B cell (primary cell): ENCODE results near the gene RASA2. TPM values are rescaled to one million over a fixed set of nuclear protein-coding genes. Genes with fewer than 3 reads are reported as not detected.

Experiments
- ATAC-seq: fragments of 200-7000 bp; cut with Tn5 transposase; one replicate; pipeline ENCODE4 v1.10.0; 2021; ENCODE audit warnings: low read depth, mild to moderate bottlenecking, moderate number of reproducible peaks, moderate library complexity
- CTCF ChIA-PET: fragments of 350-600 bp; sonication (Branson Sonifier 250); formaldehyde crosslinking; loops from one replicate; lab custom pipeline; 2021; ENCODE audit warnings: antibody characterized with exemption, inconsistent platforms; lab: Charles Lee
- POLR2A ChIA-PET: fragments of 350-600 bp; sonication (Branson Sonifier 250); formaldehyde crosslinking; loops from one replicate; lab custom pipeline; 2021; ENCODE audit warnings: antibody characterized with exemption; lab: Charles Lee
- DNase-seq: peaks from one replicate; pipeline ENCODE4 v3.0.0; 2013
- H2AFZ ChIP-seq: 2 replicates; pipeline ENCODE4 v1.6.1; 2012; ENCODE audit warnings: mild to moderate bottlenecking, low read depth, low read length; ENCODE audit not compliant: insufficient read depth, poor library complexity, severe bottlenecking
- H3K27ac ChIP-seq, 2 donors: 1 replicate in 1 of 2; 2 replicates in 1 of 2; pipeline ENCODE4 v1.5.1; 2012 to 2013; ENCODE audit warnings: low read length in 2 of 2, mild to moderate bottlenecking in 2 of 2, moderate library complexity in 1 of 2
- H3K27me3 ChIP-seq, 4 experiments: fragments of 200-600 bp in 1 of 4; sonication (generic) in 1 of 4; replicated peaks in 1 of 4; 1 replicate in 2 of 4; 2 replicates in 2 of 4; pipeline versions ENCODE4 v1.6.1 to v1.7.0; 2013 to 2016; ENCODE audit warnings: low read length in 3 of 4, mild to moderate bottlenecking in 2 of 4, mixed read lengths in 1 of 4, moderate library complexity in 1 of 4; ENCODE audit not compliant: insufficient read depth in 4 of 4, control insufficient read depth in 3 of 4; ENCODE audit errors: control extremely low read depth in 1 of 4
- H3K36me3 ChIP-seq, 2 experiments: replicated peaks in 1 of 2; 1 replicate in 1 of 2; 2 replicates in 1 of 2; pipeline versions ENCODE4 v1.6.1 to v1.7.1; 2013; ENCODE audit warnings: low read length in 1 of 2; ENCODE audit not compliant: insufficient read depth in 2 of 2, control insufficient read depth in 1 of 2; ENCODE audit errors: control extremely low read depth in 1 of 2, extremely low read depth in 1 of 2
- H3K4me1 ChIP-seq, 2 donors: fragments of 200-600 bp in 1 of 2; sonication (generic) in 1 of 2; 1 replicate in 1 of 2; 2 replicates in 1 of 2; pipeline versions ENCODE4 v1.5.1 to v1.6.1; 2013 to 2017; ENCODE audit warnings: low read length in 2 of 2; ENCODE audit not compliant: control insufficient read depth in 2 of 2, insufficient read depth in 2 of 2
- H3K4me2 ChIP-seq: replicated peaks from 2 replicates; pipeline ENCODE3; 2012; ENCODE audit warnings: mild to moderate bottlenecking, low read depth, low read length; ENCODE audit not compliant: poor library complexity, severe bottlenecking
- H3K4me3 ChIP-seq, 5 experiments: fragments of 200-600 bp in 1 of 5; sonication (generic) in 1 of 5; 1 replicate in 3 of 5; 2 replicates in 2 of 5; pipeline versions ENCODE4 v1.5.1 to v1.7.0; 2011 to 2016; ENCODE audit warnings: low read length in 4 of 5, mild to moderate bottlenecking in 4 of 5, low read depth in 2 of 5, control low read depth in 1 of 5, moderate library complexity in 1 of 5; ENCODE audit not compliant: insufficient read depth in 1 of 5; ENCODE audit errors: control extremely low read depth in 1 of 5, extremely low read depth in 1 of 5
- H3K79me2 ChIP-seq: fragments of 200-600 bp; sonication (generic); one replicate; pipeline ENCODE4 v1.6.0; 2016; ENCODE audit warnings: low read length; ENCODE audit not compliant: control insufficient read depth, insufficient read depth
- H3K9ac ChIP-seq: fragments of 200-600 bp; sonication (generic); 2 replicates; pipeline ENCODE4 v1.6.1; 2017; ENCODE audit warnings: mild to moderate bottlenecking, low read length, moderate library complexity
- H3K9me3 ChIP-seq, 3 donors: one replicate each; pipeline versions ENCODE4 v1.6.1 to v1.7.1; 2013; ENCODE audit warnings: low read length in 2 of 3; ENCODE audit not compliant: control insufficient read depth in 2 of 3, insufficient read depth in 1 of 3; ENCODE audit errors: control extremely low read depth in 1 of 3
- H4K20me1 ChIP-seq: 2 replicates; pipeline ENCODE4 v1.6.0; 2012; ENCODE audit warnings: mild to moderate bottlenecking, low read length; ENCODE audit not compliant: insufficient read depth, control insufficient read depth, poor library complexity, severe bottlenecking
- H3K27ac Mint-ChIP-seq: one replicate; pipeline ENCODE4 v1.8.0; 2021; ENCODE audit warnings: mixed read lengths
- H3K27me3 Mint-ChIP-seq: one replicate; pipeline ENCODE4 v1.8.0; 2021; ENCODE audit warnings: mixed read lengths
- H3K4me1 Mint-ChIP-seq: one replicate; pipeline ENCODE4 v1.8.0; 2021; ENCODE audit warnings: mixed read lengths
- H3K4me3 Mint-ChIP-seq: one replicate; pipeline ENCODE4 v1.8.0; 2021; ENCODE audit warnings: mixed read lengths
- H3K9me3 Mint-ChIP-seq: one replicate; pipeline ENCODE4 v1.8.0; 2022; ENCODE audit warnings: mixed read lengths; ENCODE audit not compliant: insufficient read depth
- EZH2 ChIP-seq: IDR thresholded peaks from 2 replicates; pipeline ENCODE4 v1.6.1; 2012; ENCODE audit warnings: borderline replicate concordance, low read depth, mild to moderate bottlenecking, moderate library complexity, low read length; ENCODE audit not compliant: insufficient read depth, poor library complexity, severe bottlenecking
- WGBS: methylation state at CpG from one replicate; pipeline ENCODE4 v1.1.5; 2013; ENCODE audit warnings: missing lambda C conversion rate; ENCODE audit not compliant: insufficient coverage; 5-methylcytosine and 5-hydroxymethylcytosine counted together
- intact Hi-C: fragments of 100-400 bp; cut with micrococcal nuclease; formaldehyde crosslinking; loops from one replicate; pipeline ENCODE4 v1.10.0; 2022
- polyA plus RNA-seq: library from polyadenylated mRNA; depleted of rRNA; stranded (reverse); fragments of >200 nt; gene quantifications from 2 replicates; pipeline ENCODE4 v1.2.3, GENCODE V29; 2012
- total RNA-seq, 2 donors: library from RNA; stranded (reverse); fragments of 120-200 nt in 1 of 2; gene quantifications; 1 replicate in 1 of 2; 2 replicates in 1 of 2; pipeline versions ENCODE4 v1.2.3 to v1.2.4, GENCODE V29; 2013 to 2022
- TF ChIP-seq, protein P1 (sequence below): fragments of 200-600 bp; IDR thresholded peaks from one replicate; pipeline ENCODE4 v1.8.0; 2022; ENCODE audit warnings: antibody characterized with exemption, mild to moderate bottlenecking

RASA2 gene
- total and polyA plus RNA-seq, 2 donors (not counting 1 experiment from before 2014, with no cell fraction given): 12.3 to 47.7 TPM

GRCh38 chr3:141499965-141500364 lies 13.1 kb downstream of the RASA2 start:
- Histone ChIP-seq H3K36me3 (peaks cover 6 to 20% of the 10 kb centered on the region in 2 experiments), H3K27me3 (no peaks in the 10 kb centered on the region), H4K20me1 (peaks cover 39% of the 10 kb centered on the region), H3K27ac (peak overlapping the region; percentile 69 to 87), H3K4me2 (peak overlapping the region; percentile 64), H2AFZ (no peak overlapping the region), H3K4me3 (no peak overlapping the region), H3K4me1 (peaks cover 19 to 35% of the 10 kb centered on the region in 2 donors), H3K9ac (peak overlapping the region; percentile 42), H3K9me3 (no peaks in the 10 kb centered on the region), H3K79me2 (peaks cover 78% of the 10 kb centered on the region)
- Mint-ChIP-seq H3K4me3 (peak overlapping the region; percentile 79), H3K4me1 (peaks cover 49% of the 10 kb centered on the region), H3K9me3 (peaks cover 3% of the 10 kb centered on the region), H3K27me3 (no peaks in the 10 kb centered on the region), H3K27ac (peak overlapping the region; percentile 84)
- CTCF ChIA-PET: interaction anchor here (1.4 to 1.6 kb wide), 4 partner anchors 11 to 62 kb away, joined by 3 to 4 read pairs (median 4); no protein-coding TSS in a partner anchor
- DNase-seq (no peak), ATAC-seq (no peak)
- intact Hi-C loops: no loop called here
- POLR2A ChIA-PET: interaction anchor here (3.8 kb wide), 1 partner anchor 13 kb away, joined by 46 read pairs; the partner anchor contains the start of gene RASA2
- TF ChIP-seq, protein P1, sequence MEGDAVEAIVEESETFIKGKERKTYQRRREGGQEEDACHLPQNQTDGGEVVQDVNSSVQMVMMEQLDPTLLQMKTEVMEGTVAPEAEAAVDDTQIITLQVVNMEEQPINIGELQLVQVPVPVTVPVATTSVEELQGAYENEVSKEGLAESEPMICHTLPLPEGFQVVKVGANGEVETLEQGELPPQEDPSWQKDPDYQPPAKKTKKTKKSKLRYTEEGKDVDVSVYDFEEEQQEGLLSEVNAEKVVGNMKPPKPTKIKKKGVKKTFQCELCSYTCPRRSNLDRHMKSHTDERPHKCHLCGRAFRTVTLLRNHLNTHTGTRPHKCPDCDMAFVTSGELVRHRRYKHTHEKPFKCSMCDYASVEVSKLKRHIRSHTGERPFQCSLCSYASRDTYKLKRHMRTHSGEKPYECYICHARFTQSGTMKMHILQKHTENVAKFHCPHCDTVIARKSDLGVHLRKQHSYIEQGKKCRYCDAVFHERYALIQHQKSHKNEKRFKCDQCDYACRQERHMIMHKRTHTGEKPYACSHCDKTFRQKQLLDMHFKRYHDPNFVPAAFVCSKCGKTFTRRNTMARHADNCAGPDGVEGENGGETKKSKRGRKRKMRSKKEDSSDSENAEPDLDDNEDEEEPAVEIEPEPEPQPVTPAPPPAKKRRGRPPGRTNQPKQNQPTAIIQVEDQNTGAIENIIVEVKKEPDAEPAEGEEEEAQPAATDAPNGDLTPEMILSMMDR: no peak
- no peak for TF ChIP-seq EZH2

- Histone ChIP-seq H3K9ac (no peak overlapping the region), H4K20me1 (peaks cover 42% of the 10 kb centered on the region), H2AFZ (no peak overlapping the region), H3K27me3 (no peaks in the 10 kb centered on the region), H3K4me3 (no peak overlapping the region), H3K79me2 (peaks cover 78% of the 10 kb centered on the region), H3K4me1 (peaks cover 19 to 35% of the 10 kb centered on the region in 2 donors), H3K9me3 (no peaks in the 10 kb centered on the region), H3K4me2 (no peak overlapping the region), H3K27ac (peak overlapping the region; percentile 69 to 87), H3K36me3 (peaks cover 5 to 22% of the 10 kb centered on the region in 2 experiments)
- TF ChIP-seq EZH2: no peak
- TF ChIP-seq, protein P1: no peak
- Mint-ChIP-seq H3K27me3 (no peaks in the 10 kb centered on the region), H3K27ac (no peak overlapping the region), H3K4me3 (no peak overlapping the region), H3K9me3 (peaks cover 3% of the 10 kb centered on the region), H3K4me1 (peaks cover 47% of the 10 kb centered on the region)
- DNase-seq (no peak), ATAC-seq (no peak)
- ChIA-PET CTCF (interaction anchor here (1.2 to 1.6 kb wide), 5 partner anchors 11 to 61 kb away, joined by 3 to 6 read pairs (median 4); no protein-coding TSS in a partner anchor), POLR2A (interaction anchor here (3.8 kb wide), 1 partner anchor 14 kb away, joined by 46 read pairs; the partner anchor contains the start of gene RASA2)
- WGBS: no CpG with 5 or more reads among the region's 1 CpG
- intact Hi-C loops: no loop called here
These were observed 13.6 kb downstream of the RASA2 start for GRCh38 chr3:141500397-141500796.
